Suprapubic skin (tissue), 3 donors: ENCODE data around the gene EPG5.

Experiments
- POLR2A ChIP-seq, 2 donors: fragments of 450-650 bp; IDR thresholded peaks; one replicate each; pipeline ENCODE4 v1.6.1; 2017; ENCODE audit warnings: antibody characterized with exemption in 2 of 2, mild to moderate bottlenecking in 2 of 2, moderate library complexity in 2 of 2
- TF ChIP-seq, protein P1 (sequence below), 2 donors: fragments of 200-600 bp in 1 of 2; fragments of 450-650 bp in 1 of 2; sonication (generic) in 1 of 2; IDR thresholded peaks; one replicate each; pipeline ENCODE4 v1.5.1; 2016 to 2019; ENCODE audit warnings: antibody characterized with exemption in 2 of 2, mild to moderate bottlenecking in 1 of 2, moderate library complexity in 1 of 2

- TF ChIP-seq, protein P1, sequence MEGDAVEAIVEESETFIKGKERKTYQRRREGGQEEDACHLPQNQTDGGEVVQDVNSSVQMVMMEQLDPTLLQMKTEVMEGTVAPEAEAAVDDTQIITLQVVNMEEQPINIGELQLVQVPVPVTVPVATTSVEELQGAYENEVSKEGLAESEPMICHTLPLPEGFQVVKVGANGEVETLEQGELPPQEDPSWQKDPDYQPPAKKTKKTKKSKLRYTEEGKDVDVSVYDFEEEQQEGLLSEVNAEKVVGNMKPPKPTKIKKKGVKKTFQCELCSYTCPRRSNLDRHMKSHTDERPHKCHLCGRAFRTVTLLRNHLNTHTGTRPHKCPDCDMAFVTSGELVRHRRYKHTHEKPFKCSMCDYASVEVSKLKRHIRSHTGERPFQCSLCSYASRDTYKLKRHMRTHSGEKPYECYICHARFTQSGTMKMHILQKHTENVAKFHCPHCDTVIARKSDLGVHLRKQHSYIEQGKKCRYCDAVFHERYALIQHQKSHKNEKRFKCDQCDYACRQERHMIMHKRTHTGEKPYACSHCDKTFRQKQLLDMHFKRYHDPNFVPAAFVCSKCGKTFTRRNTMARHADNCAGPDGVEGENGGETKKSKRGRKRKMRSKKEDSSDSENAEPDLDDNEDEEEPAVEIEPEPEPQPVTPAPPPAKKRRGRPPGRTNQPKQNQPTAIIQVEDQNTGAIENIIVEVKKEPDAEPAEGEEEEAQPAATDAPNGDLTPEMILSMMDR (IDR thresholded peaks at IDR 0.05): peak; percentile 3 to 67
- TF ChIP-seq POLR2A (IDR thresholded peaks at IDR 0.05): no peak
Measured at GRCh38 chr18:45910405-45911023, 56.6 kb downstream of the EPG5 start.
